ENCODE measurements around the gene WFDC2. TPM values are rescaled to one million over a fixed set of nuclear protein-coding genes. Genes with fewer than 3 reads are reported as not detected.

The WFDC2 gene
- total and polyA plus RNA-seq, 10 of the 15 experiments (the other 5 are each of a cell fraction or from before 2014, with no cell fraction given), result 0.13 TPM; not detected in 9

DNA sequence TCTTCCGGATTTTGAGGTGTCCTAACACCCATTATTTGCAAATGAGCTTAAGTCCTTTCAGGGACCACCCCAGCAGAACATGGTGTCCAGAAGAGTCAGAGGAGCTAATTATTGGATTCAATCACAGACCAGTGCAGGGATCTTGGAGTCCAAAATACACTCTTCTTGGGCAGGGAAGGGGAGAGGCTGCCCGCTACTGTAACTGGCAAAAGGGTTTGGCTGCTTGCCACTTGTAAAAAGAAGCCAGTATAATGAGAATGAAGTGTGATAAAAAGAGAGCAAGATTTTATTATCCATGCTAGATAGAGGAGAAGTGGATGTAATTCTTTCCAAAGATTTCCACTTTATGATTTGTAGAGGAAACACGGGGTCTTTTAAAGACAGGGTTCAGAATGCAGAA, 26.6 kb downstream of the WFDC2 start:
- no peak overlapping the region for H3K4me3 ChIP-seq
- no peaks in the 10 kb centered on the region for H3K4me1 ChIP-seq (ENCODE audit: control insufficient read depth, insufficient read depth, low read length)
- H3K36me3 ChIP-seq (ENCODE audit: control insufficient read depth in 2 of 2, insufficient read depth in 2 of 2, low read length in 1 of 2), result no peaks in the 10 kb centered on the region
- no peak for ATAC-seq
- no peak for FAIRE-seq
- in situ Hi-C loops (cut with MboI) (no loop called here), intact Hi-C loops (cut with micrococcal nuclease; ENCODE audit: unreplicated experiment) (no loop called here)
- ChIA-PET POLR2A (no interaction called here), CTCF (no interaction called here), RAD21 (ENCODE audit: unreplicated experiment) (no interaction called here), SMC1A (ENCODE audit: uncharacterized antibody, unreplicated experiment) (no interaction called here)
- no peak for TF ChIP-seq SUPT20H (IDR thresholded peaks at IDR 0.05; ENCODE audit: borderline replicate concordance, control insufficient read depth, low read depth, low read length)
- no peak for TF ChIP-seq HDGF (IDR thresholded peaks at IDR 0.05)
- TF ChIP-seq NFYB (IDR thresholded peaks at IDR 0.05; ENCODE audit: insufficient read depth, low read depth, low read length), result no peak
- no peak for TF ChIP-seq ZNF207 (IDR thresholded peaks at IDR 0.05; ENCODE audit: borderline replicate concordance)
- TF ChIP-seq RCOR1 (conservative IDR thresholded peaks at IDR 0.05; ENCODE audit: low read depth, low read length), result no peak
- TF ChIP-seq RAD51 (IDR thresholded peaks at IDR 0.05), result no peak
- no peak for TF ChIP-seq ESRRA (IDR thresholded peaks at IDR 0.05; ENCODE audit: low read length)
- no peak for TF ChIP-seq RELA (IDR thresholded peaks at IDR 0.05; ENCODE audit: borderline replicate concordance, partially characterized antibody)
- TF ChIP-seq IRF4 (IDR thresholded peaks at IDR 0.05; ENCODE audit: low read depth, low read length), result no peak
- no peak for TF ChIP-seq POLR2A (IDR thresholded peaks at IDR 0.05; ENCODE audit: low read depth, low read length)
- no peak for TF ChIP-seq FOXM1 (IDR thresholded peaks at IDR 0.05; ENCODE audit: low read depth, low read length)
- no peak for TF ChIP-seq BMI1 (IDR thresholded peaks at IDR 0.05; ENCODE audit: borderline replicate concordance)
- TF ChIP-seq PRDM15 (CRISPR knock-in tag; IDR thresholded peaks at IDR 0.05), result no peak
- no peak for TF ChIP-seq NFIC (IDR thresholded peaks at IDR 0.05; ENCODE audit: low read depth, low read length)
- TF ChIP-seq, protein P1, sequence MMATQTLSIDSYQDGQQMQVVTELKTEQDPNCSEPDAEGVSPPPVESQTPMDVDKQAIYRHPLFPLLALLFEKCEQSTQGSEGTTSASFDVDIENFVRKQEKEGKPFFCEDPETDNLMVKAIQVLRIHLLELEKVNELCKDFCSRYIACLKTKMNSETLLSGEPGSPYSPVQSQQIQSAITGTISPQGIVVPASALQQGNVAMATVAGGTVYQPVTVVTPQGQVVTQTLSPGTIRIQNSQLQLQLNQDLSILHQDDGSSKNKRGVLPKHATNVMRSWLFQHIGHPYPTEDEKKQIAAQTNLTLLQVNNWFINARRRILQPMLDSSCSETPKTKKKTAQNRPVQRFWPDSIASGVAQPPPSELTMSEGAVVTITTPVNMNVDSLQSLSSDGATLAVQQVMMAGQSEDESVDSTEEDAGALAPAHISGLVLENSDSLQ (IDR thresholded peaks at IDR 0.05), result no peak
- no peak for TF ChIP-seq SRF (IDR thresholded peaks at IDR 0.05; ENCODE audit: low read depth in 2 of 2, low read length in 2 of 2)
- no peak for TF ChIP-seq CBFB (IDR thresholded peaks at IDR 0.05; ENCODE audit: low read depth)
- TF ChIP-seq POU2F2 (IDR thresholded peaks at IDR 0.05; ENCODE audit: borderline replicate concordance, low read depth, low read length), result no peak
- H3K27me3 ChIP-seq (replicated peaks in 1 of 2; ENCODE audit: control insufficient read depth in 2 of 2, insufficient read depth in 2 of 2, low read length in 1 of 2), result peaks cover 0 to 4% of the 10 kb centered on the region in 2 experiments; a peak in 1 of 4 replicates
- no peak overlapping the region for H2AFZ ChIP-seq (ENCODE audit: control insufficient read depth, low read depth, low read length)
- no peak overlapping the region for H3K27ac ChIP-seq (ENCODE audit: control insufficient read depth, insufficient read depth)
- H3K4me2 ChIP-seq (ENCODE audit: control insufficient read depth, insufficient read depth), result no peak overlapping the region
- WGBS (ENCODE audit: insufficient coverage, insufficient replicate concordance, low lambda C conversion rate, missing lambda C conversion rate), result 4% methylated on average over 3 of the region's 3 CpGs
- H3K9ac ChIP-seq (ENCODE audit: control insufficient read depth, insufficient read depth, low read length), result no peak overlapping the region
- DNase-seq (ENCODE audit: low read depth, low spot score), result no peak
- H3K9me3 ChIP-seq (replicated peaks; ENCODE audit: control insufficient read depth, insufficient read depth, low read length), result no peaks in the 10 kb centered on the region
- H4K20me1 ChIP-seq (ENCODE audit: control insufficient read depth, insufficient read depth), result no peaks in the 10 kb centered on the region
- no peaks in the 10 kb centered on the region for H3K79me2 ChIP-seq (ENCODE audit: control insufficient read depth, insufficient read depth, low read length)
- BruUV-seq (replicated peaks), result no TSS peak
